GM12873 (cell line): ENCODE measurements around the gene CYSRT1.

Source experiments
- CTCF ChIP-seq: IDR thresholded peaks from 2 replicates; pipeline ENCODE4 v1.5.1; 2012; ENCODE audit warnings: low read depth, mild to moderate bottlenecking, moderate library complexity, low read length, control low read depth; ENCODE audit not compliant: insufficient read depth; ENCODE audit errors: missing control alignments

Gene CYSRT1

GRCh38 chr9:137262173-137262908, 37.4 kb downstream of the CYSRT1 start:
- peak; percentile 40 for TF ChIP-seq CTCF

GRCh38 chr9:137262909-137263285, 37.9 kb downstream of the CYSRT1 start:
- no peak for TF ChIP-seq CTCF

GRCh38 chr9:137263506-137263905, 38.5 kb downstream of the CYSRT1 start:
- no peak for TF ChIP-seq CTCF

- TF ChIP-seq CTCF = no peak
Measured at GRCh38 chr9:137264067-137264466, 39.1 kb downstream of the CYSRT1 start.

- TF ChIP-seq CTCF = no peak
Measured at GRCh38 chr9:137265496-137266161, 40.7 kb downstream of the CYSRT1 start.

- no peak for TF ChIP-seq CTCF
Measured at GRCh38 chr9:137266162-137266527, 41.2 kb downstream of the CYSRT1 start.

- TF ChIP-seq CTCF = no peak
Measured at GRCh38 chr9:137266585-137267453, 41.8 kb downstream of the CYSRT1 start.
